A673 (cell line): ENCODE results near the gene RPTOR. TPM values are rescaled to one million over a fixed set of nuclear protein-coding genes. Genes with fewer than 3 reads are reported as not detected.
"Not testable (repeated sequence)": the region's sequence is repeated elsewhere in the genome, so short reads cannot be mapped to it uniquely, and the experiment has no call there.

ENCODE experiments used
- BruUV-seq: library from RNA; stranded (reverse); fragments of 400-500 nt; replicated peaks from 2 replicates; lab custom pipeline; 2021; lab: Mats Ljungman, UMichigan
- CTCF ChIA-PET: fragments of 300-600 bp; sonication (Branson Sonifier 250); formaldehyde crosslinking; loops from one replicate; lab custom pipeline; 2022; ENCODE audit warnings: antibody characterized with exemption; lab: Charles Lee
- POLR2A ChIA-PET: fragments of 300-600 bp; sonication (Branson Sonifier 250); formaldehyde crosslinking; loops from one replicate; lab custom pipeline; 2022; ENCODE audit warnings: antibody characterized with exemption; ENCODE audit not compliant: low non-redundant PET; lab: Charles Lee
- DNase-seq: peaks from one replicate; pipeline ENCODE4 v3.0.0-alpha.2; 2015; ENCODE audit warnings: low spot score
- H3K27ac ChIP-seq: fragments of 200-600 bp; sonication (generic); 2 replicates; pipeline ENCODE4 v1.5.1; 2016; ENCODE audit warnings: mixed run types, low read depth, mild to moderate bottlenecking, mixed read lengths, antibody characterized with exemption, low read length; ENCODE audit not compliant: poor library complexity, severe bottlenecking
- H3K27me3 ChIP-seq: fragments of 200-600 bp; sonication (generic); replicated peaks from 2 replicates; pipeline ENCODE4 v1.6.1; 2017; ENCODE audit warnings: mixed run types, low read depth, mild to moderate bottlenecking, mixed read lengths, antibody characterized with exemption, low read length; ENCODE audit not compliant: insufficient read depth, poor library complexity
- H3K36me3 ChIP-seq: fragments of 200-600 bp; sonication (generic); 2 replicates; pipeline ENCODE4 v1.6.1; 2016; ENCODE audit warnings: mixed run types, mild to moderate bottlenecking, mixed read lengths, antibody characterized with exemption, low read length; ENCODE audit not compliant: insufficient read depth, poor library complexity, severe bottlenecking
- H3K4me1 ChIP-seq: fragments of 200-600 bp; sonication (generic); 2 replicates; pipeline ENCODE4 v1.6.1; 2017; ENCODE audit warnings: mixed run types, mild to moderate bottlenecking, mixed read lengths, antibody characterized with exemption, low read length; ENCODE audit not compliant: insufficient read depth, poor library complexity, severe bottlenecking
- H3K4me3 ChIP-seq: fragments of 200-600 bp; sonication (generic); 2 replicates; pipeline ENCODE4 v1.5.1; 2016; ENCODE audit warnings: low read depth, mixed run types, mild to moderate bottlenecking, mixed read lengths, low read length; ENCODE audit not compliant: poor library complexity, severe bottlenecking
- H3K9me3 ChIP-seq: fragments of 200-600 bp; sonication (generic); 2 replicates; pipeline ENCODE4 v1.6.1; 2016; ENCODE audit warnings: mixed run types, low read depth, mild to moderate bottlenecking, mixed read lengths, antibody characterized with exemption, low read length; ENCODE audit not compliant: poor library complexity, severe bottlenecking
- EZH2 ChIP-seq: fragments of 200-600 bp; sonication (generic); IDR thresholded peaks from 2 replicates; pipeline ENCODE4 v1.6.1; 2017; ENCODE audit warnings: borderline replicate concordance, low read depth, mild to moderate bottlenecking, mixed read lengths, antibody characterized with exemption, low read length; ENCODE audit not compliant: poor library complexity, severe bottlenecking
- intact Hi-C: fragments of 100-400 bp; cut with micrococcal nuclease; formaldehyde crosslinking; loops from one replicate; pipeline ENCODE4 v1.10.0; 2022; ENCODE audit not compliant: unreplicated experiment
- total RNA-seq: library from RNA; stranded (reverse); gene quantifications from 2 replicates; pipeline ENCODE4 v1.2.3, GENCODE V29; 2021
- TF ChIP-seq, protein P1 (sequence below): fragments of 300-800, 200-600 bp; sonication (generic); conservative IDR thresholded peaks from 2 replicates; pipeline ENCODE4 v1.5.1; 2017; ENCODE audit warnings: low read depth, mild to moderate bottlenecking, antibody characterized with exemption, low read length, moderate library complexity, mixed read lengths

RPTOR gene
- total RNA-seq, 1 experiment from 2014 or later, result 55.2 TPM

DNA sequence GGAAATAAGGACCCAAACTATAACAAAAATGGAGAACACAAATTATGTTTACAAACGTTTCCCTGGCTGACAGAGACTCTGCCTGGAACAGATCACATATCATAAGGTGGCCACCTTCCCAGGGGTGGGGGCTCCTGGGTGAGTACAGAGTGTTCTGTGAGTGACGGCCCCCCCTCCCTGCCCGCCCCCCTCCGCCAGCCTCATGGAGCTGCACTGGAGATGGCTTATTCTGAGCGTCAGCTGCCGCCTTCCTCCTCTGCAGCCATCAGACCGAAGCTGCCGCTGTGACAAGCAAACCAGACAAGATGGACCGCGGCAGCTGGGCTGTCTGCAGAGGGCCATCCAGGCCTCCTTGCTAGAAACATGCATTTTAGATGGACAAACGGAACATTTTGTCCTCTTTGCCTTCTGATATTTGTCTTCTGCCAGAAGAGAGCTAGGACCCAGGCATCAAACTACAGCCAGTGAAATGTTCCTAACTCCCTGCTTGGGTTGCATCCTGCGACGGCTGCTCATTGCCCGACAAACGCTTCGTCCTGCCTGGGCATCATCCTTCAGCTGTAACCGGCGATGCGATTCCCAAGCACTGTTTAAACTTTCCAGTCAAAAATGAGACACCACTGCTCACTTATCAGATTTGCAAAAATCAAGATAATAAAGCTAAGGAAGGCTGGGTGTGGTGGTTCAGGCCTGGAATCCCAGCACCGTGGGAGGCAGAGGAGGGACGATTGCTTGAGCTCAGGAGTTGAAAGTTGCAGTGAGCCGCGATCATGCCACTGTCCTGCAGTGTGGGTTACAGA is 15.3 kb upstream of the RPTOR start:
- no peak overlapping the region for H3K4me3 ChIP-seq
- no peak for DNase-seq
- no peaks in the 10 kb centered on the region for H3K27me3 ChIP-seq
- intact Hi-C loops, result no loop called here
- H3K9me3 ChIP-seq, result no peaks in the 10 kb centered on the region
- CTCF ChIA-PET, result no interaction called here
- H3K4me1 ChIP-seq, result no peaks in the 10 kb centered on the region
- no peak overlapping the region for H3K27ac ChIP-seq
- H3K36me3 ChIP-seq, result no peaks in the 10 kb centered on the region
- no TSS peak for BruUV-seq
- POLR2A ChIA-PET, result no interaction called here
- TF ChIP-seq EZH2, result no peak
- TF ChIP-seq, protein P1, sequence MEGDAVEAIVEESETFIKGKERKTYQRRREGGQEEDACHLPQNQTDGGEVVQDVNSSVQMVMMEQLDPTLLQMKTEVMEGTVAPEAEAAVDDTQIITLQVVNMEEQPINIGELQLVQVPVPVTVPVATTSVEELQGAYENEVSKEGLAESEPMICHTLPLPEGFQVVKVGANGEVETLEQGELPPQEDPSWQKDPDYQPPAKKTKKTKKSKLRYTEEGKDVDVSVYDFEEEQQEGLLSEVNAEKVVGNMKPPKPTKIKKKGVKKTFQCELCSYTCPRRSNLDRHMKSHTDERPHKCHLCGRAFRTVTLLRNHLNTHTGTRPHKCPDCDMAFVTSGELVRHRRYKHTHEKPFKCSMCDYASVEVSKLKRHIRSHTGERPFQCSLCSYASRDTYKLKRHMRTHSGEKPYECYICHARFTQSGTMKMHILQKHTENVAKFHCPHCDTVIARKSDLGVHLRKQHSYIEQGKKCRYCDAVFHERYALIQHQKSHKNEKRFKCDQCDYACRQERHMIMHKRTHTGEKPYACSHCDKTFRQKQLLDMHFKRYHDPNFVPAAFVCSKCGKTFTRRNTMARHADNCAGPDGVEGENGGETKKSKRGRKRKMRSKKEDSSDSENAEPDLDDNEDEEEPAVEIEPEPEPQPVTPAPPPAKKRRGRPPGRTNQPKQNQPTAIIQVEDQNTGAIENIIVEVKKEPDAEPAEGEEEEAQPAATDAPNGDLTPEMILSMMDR, result no peak

DNA sequence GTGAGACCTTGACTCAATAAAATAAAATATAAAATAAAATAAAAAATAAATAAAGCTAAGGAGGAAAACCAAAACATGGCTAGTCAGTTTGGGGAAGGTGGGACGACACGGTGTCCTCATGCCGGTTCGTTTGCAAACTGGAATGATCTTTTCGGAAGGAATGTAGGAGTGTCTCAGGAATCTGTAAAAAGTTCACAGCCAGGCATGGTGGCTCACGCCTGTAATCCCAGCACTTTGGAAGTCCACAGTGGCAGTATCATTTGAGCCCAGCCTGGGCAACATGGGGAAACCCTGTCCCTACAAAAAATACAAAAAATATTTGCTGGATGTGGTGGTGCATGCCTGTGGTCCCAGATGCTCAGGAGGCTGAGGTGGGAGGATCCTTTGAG is 14.7 kb upstream of the RPTOR start:
- no peak for DNase-seq
- Histone ChIP-seq H3K4me1 (no peaks in the 10 kb centered on the region), H3K36me3 (no peaks in the 10 kb centered on the region), H3K27ac (no peak overlapping the region), H3K4me3 (no peak overlapping the region), H3K9me3 (no peaks in the 10 kb centered on the region), H3K27me3 (no peaks in the 10 kb centered on the region)
- CTCF ChIA-PET, result no interaction called here
- intact Hi-C loops, result no loop called here
- POLR2A ChIA-PET, result no interaction called here
- BruUV-seq, result no TSS peak
- TF ChIP-seq EZH2, result no peak
- TF ChIP-seq, protein P1, result no peak

DNA sequence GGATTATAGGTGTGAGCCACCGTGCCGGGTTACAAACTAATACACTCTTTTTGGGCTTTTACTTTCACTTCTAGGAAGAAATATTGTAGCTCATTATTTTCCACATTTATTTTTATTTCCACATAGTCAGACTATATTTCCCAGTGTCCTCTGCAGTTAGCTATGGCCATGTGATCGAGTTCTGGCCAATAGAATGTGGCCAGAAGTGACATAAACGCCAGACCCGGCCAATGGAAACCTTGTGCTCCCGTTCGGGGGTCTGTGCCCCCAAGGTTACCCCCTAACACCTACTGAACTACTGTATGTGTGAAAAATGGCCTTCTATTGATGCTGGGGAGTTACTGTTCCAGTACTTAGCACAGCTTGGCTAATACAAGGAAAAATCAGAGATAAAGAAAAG is 13.2 kb upstream of the RPTOR start:
- Histone ChIP-seq H3K27me3 (no peaks in the 10 kb centered on the region), H3K9me3 (no peaks in the 10 kb centered on the region), H3K36me3 (no peaks in the 10 kb centered on the region), H3K4me1 (no peaks in the 10 kb centered on the region), H3K27ac (no peak overlapping the region), H3K4me3 (no peak overlapping the region)
- intact Hi-C loops, result no loop called here
- ChIA-PET POLR2A (no interaction called here), CTCF (no interaction called here)
- BruUV-seq, result no TSS peak
- TF ChIP-seq, protein P1, result no peak
- no peak for TF ChIP-seq EZH2
- DNase-seq, result no peak

DNA sequence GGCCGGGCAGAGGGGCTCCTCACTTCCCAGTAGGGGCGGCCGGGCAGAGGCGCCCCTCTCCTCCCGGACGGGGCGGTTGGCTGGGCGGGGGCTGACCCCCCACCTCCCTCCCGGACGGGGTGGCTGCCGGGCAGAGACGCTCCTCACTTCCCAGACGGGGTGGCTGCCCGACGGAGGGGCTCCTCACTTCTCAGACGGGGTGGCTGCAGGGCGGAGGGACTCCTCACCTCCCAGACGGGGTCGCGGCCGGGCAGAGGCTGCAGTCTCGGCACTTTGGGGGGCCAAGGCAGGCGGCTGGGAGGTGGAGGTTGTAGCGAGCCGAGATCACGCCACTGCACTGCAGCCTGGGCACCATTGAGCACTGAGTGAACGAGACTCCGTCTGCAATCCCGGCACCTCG is 7.3 kb upstream of the RPTOR start:
- DNase-seq, H3K27me3 ChIP-seq, H3K36me3 ChIP-seq, H3K4me1 ChIP-seq, CTCF ChIA-PET, POLR2A ChIA-PET, H3K4me3 ChIP-seq, H3K27ac ChIP-seq, intact Hi-C loops, H3K9me3 ChIP-seq, BruUV-seq: not testable (repeated sequence)
